Measurements from ENCODE around the gene HBEGF. TPM values are rescaled to one million over a fixed set of nuclear protein-coding genes. Genes with fewer than 3 reads are reported as not detected.

Gene HBEGF
- total RNA-seq, 2 experiments from 2014 or later = 4.7 to 20.2 TPM

GRCh38 chr5:140329739-140330481 lies 16.5 kb downstream of the HBEGF start:
- H3K9me2 ChIP-seq (ENCODE audit: insufficient read depth, low read length) = no peaks in the 10 kb centered on the region
- no peaks in the 10 kb centered on the region for H4K20me1 ChIP-seq (ENCODE audit: insufficient read depth, low read length)
- H2AFZ ChIP-seq (ENCODE audit: low read length) = no peak overlapping the region
- POLR2A ChIA-PET = interaction anchor here (1.0 to 2.3 kb wide), 5 partner anchors 9 to 40 kb away, joined by 3 to 6 read pairs (median 4); no protein-coding TSS in a partner anchor
- H3K36me3 ChIP-seq (ENCODE audit: insufficient read depth, low read length) = no peaks in the 10 kb centered on the region
- H3K4me2 ChIP-seq (ENCODE audit: low read length) = no peak overlapping the region
- DNase-seq (ENCODE audit: low spot score) = no peak
- H3K4me1 ChIP-seq (ENCODE audit: insufficient read depth, low read length, poor library complexity, severe bottlenecking) = peaks cover 9% of the 10 kb centered on the region
- CTCF ChIA-PET (ENCODE audit: unreplicated experiment) = no interaction called here
- no peak overlapping the region for H3K4me3 ChIP-seq (ENCODE audit: low read depth, low read length, poor library complexity, severe bottlenecking)
- no peaks in the 10 kb centered on the region for H3K79me2 ChIP-seq (ENCODE audit: insufficient read depth, low read depth, low read length)
- intact Hi-C loops (cut with micrococcal nuclease; ENCODE audit: unreplicated experiment) = no loop called here
- TF ChIP-seq, protein P1, sequence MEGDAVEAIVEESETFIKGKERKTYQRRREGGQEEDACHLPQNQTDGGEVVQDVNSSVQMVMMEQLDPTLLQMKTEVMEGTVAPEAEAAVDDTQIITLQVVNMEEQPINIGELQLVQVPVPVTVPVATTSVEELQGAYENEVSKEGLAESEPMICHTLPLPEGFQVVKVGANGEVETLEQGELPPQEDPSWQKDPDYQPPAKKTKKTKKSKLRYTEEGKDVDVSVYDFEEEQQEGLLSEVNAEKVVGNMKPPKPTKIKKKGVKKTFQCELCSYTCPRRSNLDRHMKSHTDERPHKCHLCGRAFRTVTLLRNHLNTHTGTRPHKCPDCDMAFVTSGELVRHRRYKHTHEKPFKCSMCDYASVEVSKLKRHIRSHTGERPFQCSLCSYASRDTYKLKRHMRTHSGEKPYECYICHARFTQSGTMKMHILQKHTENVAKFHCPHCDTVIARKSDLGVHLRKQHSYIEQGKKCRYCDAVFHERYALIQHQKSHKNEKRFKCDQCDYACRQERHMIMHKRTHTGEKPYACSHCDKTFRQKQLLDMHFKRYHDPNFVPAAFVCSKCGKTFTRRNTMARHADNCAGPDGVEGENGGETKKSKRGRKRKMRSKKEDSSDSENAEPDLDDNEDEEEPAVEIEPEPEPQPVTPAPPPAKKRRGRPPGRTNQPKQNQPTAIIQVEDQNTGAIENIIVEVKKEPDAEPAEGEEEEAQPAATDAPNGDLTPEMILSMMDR (conservative IDR thresholded peaks at IDR 0.05; ENCODE audit: low read length) = no peak
- TF ChIP-seq EZH2phosphoT487 (IDR thresholded peaks at IDR 0.05; ENCODE audit: borderline replicate concordance, low read depth, low read length) = no peak
- H3K27ac ChIP-seq (ENCODE audit: low read depth, low read length, poor library complexity, severe bottlenecking) = no peak overlapping the region
- no peaks in the 10 kb centered on the region for H3K9me3 ChIP-seq (ENCODE audit: low read length)
- no TSS peak for BruUV-seq (replicated peaks)

- H3K27ac ChIP-seq (ENCODE audit: low read depth, low read length, poor library complexity, severe bottlenecking) = no peak overlapping the region
- H4K20me1 ChIP-seq (ENCODE audit: insufficient read depth, low read length) = no peaks in the 10 kb centered on the region
- POLR2A ChIA-PET = interaction anchor here (0.8 to 2.3 kb wide), 9 partner anchors 9 to 48 kb away, joined by 3 to 6 read pairs (median 3); partner anchors contain the start of gene HBEGF
- no peaks in the 10 kb centered on the region for H3K9me2 ChIP-seq (ENCODE audit: insufficient read depth, low read length)
- CTCF ChIA-PET (ENCODE audit: unreplicated experiment) = interaction anchor here (1.0 kb wide), 2 partner anchors 11 to 33 kb away, joined by 3 read pairs; no protein-coding TSS in a partner anchor
- H3K36me3 ChIP-seq (ENCODE audit: insufficient read depth, low read length) = no peaks in the 10 kb centered on the region
- intact Hi-C loops (cut with micrococcal nuclease; ENCODE audit: unreplicated experiment) = no loop called here
- no TSS peak for BruUV-seq (replicated peaks)
- DNase-seq (ENCODE audit: low spot score) = no peak
- peak overlapping the region; percentile 19; the same call in 1 of the 2 replicates for H2AFZ ChIP-seq (ENCODE audit: low read length)
- H3K4me1 ChIP-seq (ENCODE audit: insufficient read depth, low read length, poor library complexity, severe bottlenecking) = peaks cover 9% of the 10 kb centered on the region
- H3K79me2 ChIP-seq (ENCODE audit: insufficient read depth, low read depth, low read length) = no peaks in the 10 kb centered on the region
- no peaks in the 10 kb centered on the region for H3K9me3 ChIP-seq (ENCODE audit: low read length)
- H3K4me3 ChIP-seq (ENCODE audit: low read depth, low read length, poor library complexity, severe bottlenecking) = no peak overlapping the region
- 0 out of 2 replicates have a peak overlapping the region, but pooled peaks have one; percentile 19 for H3K4me2 ChIP-seq (ENCODE audit: low read length)
- TF ChIP-seq EZH2phosphoT487 (IDR thresholded peaks at IDR 0.05; ENCODE audit: borderline replicate concordance, low read depth, low read length) = no peak
- TF ChIP-seq, protein P1 (conservative IDR thresholded peaks at IDR 0.05; ENCODE audit: low read length) = no peak
These were observed 18.2 kb downstream of the HBEGF start for GRCh38 chr5:140328036-140328764.
